Measurements from ENCODE around the gene SLC39A10. TPM values are rescaled to one million over a fixed set of nuclear protein-coding genes. Genes with fewer than 3 reads are reported as not detected.

SLC39A10 gene
- total and polyA plus RNA-seq, 9 of the 15 experiments (the other 6 are each of a cell fraction or from before 2014, with no cell fraction given) = 12.5 to 40.1 (median 23.1) TPM

- Histone ChIP-seq H3K36me3 (ENCODE audit: control insufficient read depth, insufficient read depth, low read length) (peaks cover 22% of the 10 kb centered on the region; the same call in 2 of the 3 replicates), H3K9ac (ENCODE audit: insufficient read depth in 1 of 2, low read depth in 2 of 2, low read length in 2 of 2) (no peak overlapping the region), H3K9me3 (replicated peaks; ENCODE audit: control insufficient read depth, insufficient read depth, low read depth, low read length) (no peaks in the 10 kb centered on the region), H3K4me3 (no peak overlapping the region), H2AFZ (ENCODE audit: low read depth, low read length) (no peak overlapping the region), H3K27me3 (ENCODE audit: control insufficient read depth in 2 of 2, insufficient read depth in 2 of 2, low read length in 2 of 2) (no peaks in the 10 kb centered on the region), H3K79me2 (ENCODE audit: control insufficient read depth, insufficient read depth, low read length) (no peaks in the 10 kb centered on the region), H4K20me1 (replicated peaks; ENCODE audit: control insufficient read depth, insufficient read depth, low read length) (no peaks in the 10 kb centered on the region), H3K9me1 (ENCODE audit: control insufficient read depth, insufficient read depth, low read length) (no peaks in the 10 kb centered on the region), H3K4me2 (ENCODE audit: insufficient read depth, low read length) (no peak overlapping the region), H3K4me1 (replicated peaks in 1 of 2; ENCODE audit: control insufficient read depth in 2 of 2, insufficient read depth in 2 of 2, low read length in 2 of 2) (no peaks in the 10 kb centered on the region), H3K27ac (ENCODE audit: extremely low read depth, low read depth, low read length) (no peak overlapping the region)
- ATAC-seq = no peak
- WGBS (ENCODE audit: insufficient coverage, low coverage, missing lambda C conversion rate) = 88% methylated on average over 1 of the region's 1 CpG
- in situ Hi-C loops (cut with MboI) = no loop called here
- intact Hi-C loops (cut with micrococcal nuclease) = no loop called here
- DNase-seq (ENCODE audit: extremely low read depth in 1 of 4, low spot score in 3 of 4) = no peak
- ChIA-PET POLR2A (no interaction called here), CTCF (ENCODE audit: low intra/inter-chr PET ratio) (no interaction called here)
- no peak for FAIRE-seq
- no TSS peak for BruUV-seq (replicated peaks)
- TF ChIP-seq MTA1 (IDR thresholded peaks at IDR 0.05; ENCODE audit: borderline replicate concordance) (no peak), CUX1 (CRISPR knock-in tag; IDR thresholded peaks at IDR 0.05) (no peak), THRB (CRISPR knock-in tag; conservative IDR thresholded peaks at IDR 0.05) (no peak), SIX5 (IDR thresholded peaks at IDR 0.05; ENCODE audit: borderline replicate concordance in 1 of 2, insufficient read depth in 1 of 2, low read depth in 1 of 2, low read length in 2 of 2) (no peak), BRD9 (IDR thresholded peaks at IDR 0.05; ENCODE audit: low read depth, partially characterized antibody) (no peak), PKNOX1 (IDR thresholded peaks at IDR 0.05) (no peak), ZNF785 (CRISPR knock-in tag; IDR thresholded peaks at IDR 0.05) (no peak), CBX1 (IDR thresholded peaks at IDR 0.05; ENCODE audit: low read depth) (no peak), LARP7 (IDR thresholded peaks at IDR 0.05) (no peak), ZNF609 (CRISPR knock-in tag; IDR thresholded peaks at IDR 0.05; ENCODE audit: borderline replicate concordance) (no peak)
Measured at GRCh38 chr2:195735347-195735746, 78.3 kb downstream of the SLC39A10 start.

Data from K562 (cell line).